ENCODE data around the gene ETS2. TPM values are rescaled to one million over a fixed set of nuclear protein-coding genes. Genes with fewer than 3 reads are reported as not detected.

Gene ETS2
- total RNA-seq, 1 experiment from 2014 or later = 20.4 TPM

- TF ChIP-seq, protein P1, sequence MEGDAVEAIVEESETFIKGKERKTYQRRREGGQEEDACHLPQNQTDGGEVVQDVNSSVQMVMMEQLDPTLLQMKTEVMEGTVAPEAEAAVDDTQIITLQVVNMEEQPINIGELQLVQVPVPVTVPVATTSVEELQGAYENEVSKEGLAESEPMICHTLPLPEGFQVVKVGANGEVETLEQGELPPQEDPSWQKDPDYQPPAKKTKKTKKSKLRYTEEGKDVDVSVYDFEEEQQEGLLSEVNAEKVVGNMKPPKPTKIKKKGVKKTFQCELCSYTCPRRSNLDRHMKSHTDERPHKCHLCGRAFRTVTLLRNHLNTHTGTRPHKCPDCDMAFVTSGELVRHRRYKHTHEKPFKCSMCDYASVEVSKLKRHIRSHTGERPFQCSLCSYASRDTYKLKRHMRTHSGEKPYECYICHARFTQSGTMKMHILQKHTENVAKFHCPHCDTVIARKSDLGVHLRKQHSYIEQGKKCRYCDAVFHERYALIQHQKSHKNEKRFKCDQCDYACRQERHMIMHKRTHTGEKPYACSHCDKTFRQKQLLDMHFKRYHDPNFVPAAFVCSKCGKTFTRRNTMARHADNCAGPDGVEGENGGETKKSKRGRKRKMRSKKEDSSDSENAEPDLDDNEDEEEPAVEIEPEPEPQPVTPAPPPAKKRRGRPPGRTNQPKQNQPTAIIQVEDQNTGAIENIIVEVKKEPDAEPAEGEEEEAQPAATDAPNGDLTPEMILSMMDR (IDR thresholded peaks at IDR 0.05; ENCODE audit: insufficient read depth in 1 of 2, low read depth in 1 of 2, low read length in 1 of 2, severe bottlenecking in 1 of 2, unreplicated experiment in 1 of 2) = no peak
- CTCF ChIA-PET = no interaction called here
- no TSS peak for BruUV-seq (replicated peaks)
- no peak overlapping the region for H3K27ac Mint-ChIP-seq (ENCODE audit: unreplicated experiment)
- Histone ChIP-seq H3K36me3 (ENCODE audit: control insufficient read depth, insufficient read depth, low read length) (no peaks in the 10 kb centered on the region), H3K4me3 (ENCODE audit: low read depth, low read length) (no peak overlapping the region), H3K9me3 (no peaks in the 10 kb centered on the region), H3K4me1 (peaks cover 11% of the 10 kb centered on the region; the same call in 1 of the 2 replicates), H3K27me3 (replicated peaks; ENCODE audit: control insufficient read depth, insufficient read depth, low read length) (no peaks in the 10 kb centered on the region)
- H3K4me1 Mint-ChIP-seq (ENCODE audit: low read depth, unreplicated experiment) = peaks cover 12% of the 10 kb centered on the region
- H3K4me3 Mint-ChIP-seq (ENCODE audit: unreplicated experiment) = no peak overlapping the region
- DNase-seq = no peak
- H3K36me3 Mint-ChIP-seq (ENCODE audit: insufficient read depth, unreplicated experiment) = peaks cover 8% of the 10 kb centered on the region
- POLR2A ChIA-PET = no interaction called here
- H3K9me3 Mint-ChIP-seq (ENCODE audit: unreplicated experiment) = no peaks in the 10 kb centered on the region
- intact Hi-C loops (cut with micrococcal nuclease; ENCODE audit: unreplicated experiment) = no loop called here
- no peaks in the 10 kb centered on the region for H3K27me3 Mint-ChIP-seq (ENCODE audit: insufficient read depth, unreplicated experiment)
These were observed 27.4 kb downstream of the ETS2 start for GRCh38 chr21:38833117-38833516.

GRCh38 chr21:38834725-38835124 is 29.0 kb downstream of the ETS2 start:
- Histone ChIP-seq H3K27me3 (replicated peaks; ENCODE audit: control insufficient read depth, insufficient read depth, low read length) (no peaks in the 10 kb centered on the region), H3K9me3 (no peaks in the 10 kb centered on the region), H3K4me3 (ENCODE audit: low read depth, low read length) (no peak overlapping the region), H3K4me1 (peaks cover 11% of the 10 kb centered on the region; the same call in 1 of the 2 replicates), H3K36me3 (ENCODE audit: control insufficient read depth, insufficient read depth, low read length) (no peaks in the 10 kb centered on the region)
- no peak overlapping the region for H3K27ac Mint-ChIP-seq (ENCODE audit: unreplicated experiment)
- CTCF ChIA-PET = no interaction called here
- TF ChIP-seq, protein P1 (IDR thresholded peaks at IDR 0.05; ENCODE audit: insufficient read depth in 1 of 2, low read depth in 1 of 2, low read length in 1 of 2, severe bottlenecking in 1 of 2, unreplicated experiment in 1 of 2) = no peak
- DNase-seq = no peak
- H3K9me3 Mint-ChIP-seq (ENCODE audit: unreplicated experiment) = no peaks in the 10 kb centered on the region
- intact Hi-C loops (cut with micrococcal nuclease; ENCODE audit: unreplicated experiment) = no loop called here
- no TSS peak for BruUV-seq (replicated peaks)
- POLR2A ChIA-PET = no interaction called here
- H3K4me3 Mint-ChIP-seq (ENCODE audit: unreplicated experiment) = no peak overlapping the region
- H3K27me3 Mint-ChIP-seq (ENCODE audit: insufficient read depth, unreplicated experiment) = no peaks in the 10 kb centered on the region
- peaks cover 8% of the 10 kb centered on the region for H3K36me3 Mint-ChIP-seq (ENCODE audit: insufficient read depth, unreplicated experiment)
- peaks cover 12% of the 10 kb centered on the region for H3K4me1 Mint-ChIP-seq (ENCODE audit: low read depth, unreplicated experiment)

DNA sequence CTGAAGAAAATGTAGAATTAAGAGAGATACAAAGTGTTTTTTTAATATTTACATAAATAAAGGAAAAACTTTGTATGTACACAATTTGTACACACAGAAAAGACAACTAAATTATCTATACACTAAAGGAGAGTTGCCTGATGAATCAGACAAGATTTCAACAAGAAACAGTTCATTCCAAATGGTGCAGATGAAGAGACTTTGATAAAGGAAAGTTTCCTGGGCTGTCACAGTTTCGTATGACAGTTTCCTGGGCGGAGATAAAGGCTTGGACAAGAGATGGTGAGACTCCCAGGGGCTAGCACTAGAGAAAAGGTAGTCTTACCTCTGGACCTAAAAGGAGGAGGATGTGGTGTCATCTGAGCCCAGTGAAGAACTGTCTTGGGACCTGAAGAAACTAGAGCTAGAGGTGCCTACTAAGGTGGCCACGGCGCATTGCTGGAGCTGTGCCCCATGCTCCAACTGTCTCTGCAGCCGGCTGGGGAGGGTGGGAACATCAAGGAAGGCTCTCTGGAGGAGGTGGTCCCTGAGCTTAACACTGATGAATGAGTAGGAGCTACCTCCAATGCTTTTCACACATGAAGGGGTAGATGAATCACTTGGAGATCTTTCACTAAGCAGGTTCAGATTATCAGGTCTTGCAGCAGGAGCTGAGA is 32.2 kb downstream of the ETS2 start:
- Histone ChIP-seq H3K9me3 (no peaks in the 10 kb centered on the region), H3K27me3 (replicated peaks; ENCODE audit: control insufficient read depth, insufficient read depth, low read length) (no peaks in the 10 kb centered on the region), H3K4me3 (ENCODE audit: low read depth, low read length) (no peak overlapping the region), H3K4me1 (no peaks in the 10 kb centered on the region), H3K36me3 (ENCODE audit: control insufficient read depth, insufficient read depth, low read length) (no peaks in the 10 kb centered on the region)
- H3K27me3 Mint-ChIP-seq (ENCODE audit: insufficient read depth, unreplicated experiment) = no peaks in the 10 kb centered on the region
- TF ChIP-seq, protein P1 (IDR thresholded peaks at IDR 0.05; ENCODE audit: insufficient read depth in 1 of 2, low read depth in 1 of 2, low read length in 1 of 2, severe bottlenecking in 1 of 2, unreplicated experiment in 1 of 2) = no peak
- no peaks in the 10 kb centered on the region for H3K9me3 Mint-ChIP-seq (ENCODE audit: unreplicated experiment)
- H3K4me3 Mint-ChIP-seq (ENCODE audit: unreplicated experiment) = no peak overlapping the region
- CTCF ChIA-PET = no interaction called here
- POLR2A ChIA-PET = no interaction called here
- H3K27ac Mint-ChIP-seq (ENCODE audit: unreplicated experiment) = no peak overlapping the region
- BruUV-seq (replicated peaks) = no TSS peak
- H3K36me3 Mint-ChIP-seq (ENCODE audit: insufficient read depth, unreplicated experiment) = no peaks in the 10 kb centered on the region
- intact Hi-C loops (cut with micrococcal nuclease; ENCODE audit: unreplicated experiment) = no loop called here
- no peak for DNase-seq
- H3K4me1 Mint-ChIP-seq (ENCODE audit: low read depth, unreplicated experiment) = no peaks in the 10 kb centered on the region

Measured in Caco-2 (cell line).